AML-193 (cell line): Measurements from ENCODE around the gene TNNC1.
A peak's percentile ranks its signal among the peaks of the same experiment; 100 is the strongest.

Source experiments
- DNase-seq, 2 experiments: peaks; one replicate each; lab custom pipeline; 2025; lab: John Stamatoyannopoulos, UW

Gene TNNC1

GRCh38 chr3:52453496-52454249 lies at the start of gene TNNC1:
Gene TNNC1 (minus strand): TSS chr3:52454041. CDS start chr3:52454015, 26 bp downstream.
- DNase-seq: no peak

- DNase-seq: no peak
Observed at GRCh38 chr3:52502808-52503350, 49.0 kb upstream of the TNNC1 start.

GRCh38 chr3:52502001-52502400 lies 48.2 kb upstream of the TNNC1 start:
- no peak for DNase-seq

- DNase-seq: no peak
Observed at GRCh38 chr3:52501046-52501445, 47.2 kb upstream of the TNNC1 start.

GRCh38 chr3:52498137-52499054 lies 44.6 kb upstream of the TNNC1 start:
- peak; percentile 100 for DNase-seq

GRCh38 chr3:52495777-52496602 lies 42.1 kb upstream of the TNNC1 start:
- no peak for DNase-seq

GRCh38 chr3:52494886-52495495 lies 41.1 kb upstream of the TNNC1 start, which contains the start of gene STAB1:
Gene STAB1 (plus strand): TSS chr3:52495338. CDS start chr3:52495414, 76 bp downstream.
- no peak for DNase-seq

- no peak for DNase-seq
Observed at GRCh38 chr3:52494445-52494844, 40.6 kb upstream of the TNNC1 start.

- DNase-seq: no peak
Observed at GRCh38 chr3:52493232-52494017, 39.6 kb upstream of the TNNC1 start.

GRCh38 chr3:52492059-52492458 lies 38.2 kb upstream of the TNNC1 start:
- DNase-seq: no peak

- DNase-seq: no peak
Observed at GRCh38 chr3:52490939-52491526, 37.2 kb upstream of the TNNC1 start.

- no peak for DNase-seq
Observed at GRCh38 chr3:52490035-52490938, 36.4 kb upstream of the TNNC1 start.

GRCh38 chr3:52489453-52489852 lies 35.6 kb upstream of the TNNC1 start:
- no peak for DNase-seq

- DNase-seq: no peak
Observed at GRCh38 chr3:52488746-52489145, 34.9 kb upstream of the TNNC1 start.

- DNase-seq: no peak
Observed at GRCh38 chr3:52487788-52488691, 34.2 kb upstream of the TNNC1 start.

GRCh38 chr3:52487050-52487787 lies 33.4 kb upstream of the TNNC1 start:
- DNase-seq: no peak
